SK-N-MC (cell line): ENCODE measurements around the gene NRARP.

Source experiments
- DNase-seq: peaks from one replicate; pipeline ENCODE4 v3.0.0-alpha.2; 2011; ENCODE audit warnings: low read depth, low spot score
- H3K27ac ChIP-seq: fragments of 200-600 bp; sonication (generic); 2 replicates; pipeline ENCODE4 v1.5.1; 2016; ENCODE audit warnings: mixed run types
- H3K36me3 ChIP-seq: fragments of 200-600 bp; sonication (generic); 2 replicates; pipeline ENCODE4 v1.6.1; 2017; ENCODE audit warnings: antibody characterized with exemption, low read length, mixed read lengths; ENCODE audit not compliant: insufficient read depth
- H3K4me3 ChIP-seq: fragments of 200-600 bp; sonication (generic); 2 replicates; pipeline ENCODE4 v1.5.1; 2016
- H3K9ac ChIP-seq: fragments of 200-600 bp; sonication (generic); 2 replicates; pipeline ENCODE4 v1.8.0; 2017; ENCODE audit warnings: mixed run types, mixed read lengths; ENCODE audit not compliant: insufficient read length
- H3K9me3 ChIP-seq: fragments of 200-600 bp; sonication (generic); 2 replicates; pipeline ENCODE4 v1.6.1; 2017; ENCODE audit warnings: low read depth, mild to moderate bottlenecking, antibody characterized with exemption, low read length, moderate library complexity, mixed read lengths
- EZH2 ChIP-seq: fragments of 200-600 bp; sonication (generic); IDR thresholded peaks from one replicate; pipeline ENCODE4 v1.6.1; 2017; ENCODE audit warnings: antibody characterized with exemption
- FOXP2 ChIP-seq: optimal IDR thresholded peaks from 2 replicates; pipeline ENCODE3; 2011; ENCODE audit warnings: mild to moderate bottlenecking, moderate library complexity; ENCODE audit not compliant: insufficient read depth; ENCODE audit errors: extremely low read length, control extremely low read depth
- POLR2AphosphoS5 ChIP-seq: IDR thresholded peaks from 2 replicates; pipeline ENCODE4 v1.6.1; 2012; ENCODE audit warnings: mild to moderate bottlenecking, low read depth, low read length, borderline replicate concordance

NRARP gene

DNA sequence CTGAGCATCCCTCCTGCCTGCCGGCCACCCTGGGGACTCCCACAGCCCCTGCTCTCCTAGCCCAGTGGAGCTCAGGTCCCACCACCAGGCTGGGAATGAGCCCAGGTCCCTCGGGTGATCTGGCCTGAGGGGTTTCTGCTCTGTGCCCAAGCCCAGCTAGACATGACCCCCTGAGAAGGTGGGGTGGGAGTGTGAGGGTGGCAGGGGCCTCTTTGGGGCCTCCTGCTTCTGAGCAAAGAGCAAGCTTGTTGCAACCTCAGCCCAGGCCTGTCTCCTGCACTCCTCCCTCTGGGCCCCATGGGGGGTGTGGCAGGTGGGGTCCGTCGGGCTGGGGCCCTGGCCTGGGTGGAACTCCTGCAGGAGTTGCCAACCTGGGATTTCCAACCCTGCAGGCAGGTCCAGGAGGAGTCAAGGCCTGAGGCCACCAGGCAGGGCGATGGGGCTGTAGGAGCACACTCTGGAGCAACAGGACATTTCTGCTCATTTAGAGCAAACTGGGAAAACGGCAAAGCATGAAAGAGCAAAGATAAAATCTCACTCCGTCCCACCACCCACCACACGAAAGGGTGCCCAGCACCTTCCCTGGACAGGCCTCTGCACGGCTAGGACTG, 11.4 kb upstream of the NRARP start:
- no peak overlapping the region for H3K4me3 ChIP-seq
- DNase-seq, result no peak
- H3K27ac ChIP-seq, result no peak overlapping the region
- TF ChIP-seq POLR2AphosphoS5 (no peak), EZH2 (no peak)
- H3K9me3 ChIP-seq, result no peaks in the 10 kb centered on the region
- no peak overlapping the region for H3K9ac ChIP-seq
- H3K36me3 ChIP-seq, result no peaks in the 10 kb centered on the region

DNA sequence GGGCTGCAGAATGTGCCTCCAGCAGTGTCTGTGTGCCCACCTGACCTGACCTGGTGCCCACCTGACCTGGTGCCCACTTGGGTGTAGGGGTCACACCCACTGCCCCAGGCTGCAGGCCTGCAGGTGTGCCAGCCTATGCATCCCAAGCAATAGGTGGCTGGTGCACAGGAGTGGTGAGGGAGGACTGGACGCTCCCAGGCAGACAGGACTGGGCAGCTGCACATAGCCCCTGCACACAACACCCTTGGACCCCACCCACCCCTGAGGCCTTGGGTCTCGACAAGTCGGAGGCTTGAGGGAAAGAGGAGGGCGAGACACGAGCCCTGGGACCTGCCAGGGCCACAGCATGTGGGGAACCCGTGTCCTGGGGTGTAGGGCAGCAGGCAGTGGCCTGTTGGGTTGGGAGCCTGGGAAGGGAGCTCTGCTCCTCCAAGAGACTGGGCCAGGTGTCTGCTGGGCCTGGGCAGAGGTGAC, 10.8 kb upstream of the NRARP start:
- DNase-seq, result no peak
- Histone ChIP-seq H3K4me3 (no peak overlapping the region), H3K9me3 (no peaks in the 10 kb centered on the region), H3K36me3 (no peaks in the 10 kb centered on the region), H3K27ac (no peak overlapping the region), H3K9ac (no peak overlapping the region)
- TF ChIP-seq FOXP2 (no peak), POLR2AphosphoS5 (no peak), EZH2 (no peak)

DNA sequence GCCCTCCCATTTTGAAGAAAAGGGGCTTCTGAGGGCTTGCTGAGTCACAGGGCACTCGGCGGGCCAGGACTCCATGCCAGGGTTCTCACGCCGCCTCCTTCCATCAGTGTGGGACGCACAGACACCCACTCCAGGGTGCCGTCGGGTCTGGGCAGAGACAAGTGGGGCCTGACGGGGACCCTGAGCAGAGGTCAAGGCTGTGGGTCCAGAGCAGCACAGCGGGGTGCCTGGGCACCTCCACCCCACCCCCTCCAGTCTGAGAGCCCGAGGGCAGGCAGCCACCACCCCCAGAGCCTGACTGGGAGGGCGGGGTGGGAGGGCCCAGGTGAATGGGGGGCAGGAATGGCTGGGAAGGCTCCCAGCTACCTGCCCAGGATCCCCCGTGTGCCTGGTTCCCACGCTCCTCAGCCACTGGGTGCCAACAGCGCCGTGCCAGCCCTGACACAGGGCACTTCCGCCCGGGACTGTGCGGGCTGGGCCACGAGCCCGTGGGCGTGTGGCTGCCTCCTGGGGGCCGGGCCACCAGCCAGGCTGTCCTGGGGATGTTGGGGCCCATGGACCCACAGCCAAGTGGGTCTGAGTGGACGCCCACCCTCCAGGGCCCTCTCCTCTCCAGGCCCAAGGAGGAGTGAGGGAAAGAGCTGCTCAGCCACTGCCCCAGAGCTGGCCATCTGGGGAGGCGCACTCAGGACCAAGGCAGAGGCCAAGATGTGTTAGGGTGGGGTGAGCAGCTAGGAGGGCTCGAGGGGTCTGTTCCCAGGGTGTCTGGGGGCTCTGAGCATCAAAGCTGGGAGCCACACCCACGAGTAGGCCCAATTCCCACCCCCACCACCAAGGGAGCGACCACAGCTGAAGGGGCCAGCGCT, 10.1 kb upstream of the NRARP start:
- no peak for DNase-seq
- Histone ChIP-seq H3K4me3 (no peak overlapping the region), H3K36me3 (no peaks in the 10 kb centered on the region), H3K9me3 (no peaks in the 10 kb centered on the region), H3K27ac (no peak overlapping the region), H3K9ac (no peak overlapping the region)
- TF ChIP-seq POLR2AphosphoS5 (no peak), EZH2 (no peak), FOXP2 (no peak)

DNA sequence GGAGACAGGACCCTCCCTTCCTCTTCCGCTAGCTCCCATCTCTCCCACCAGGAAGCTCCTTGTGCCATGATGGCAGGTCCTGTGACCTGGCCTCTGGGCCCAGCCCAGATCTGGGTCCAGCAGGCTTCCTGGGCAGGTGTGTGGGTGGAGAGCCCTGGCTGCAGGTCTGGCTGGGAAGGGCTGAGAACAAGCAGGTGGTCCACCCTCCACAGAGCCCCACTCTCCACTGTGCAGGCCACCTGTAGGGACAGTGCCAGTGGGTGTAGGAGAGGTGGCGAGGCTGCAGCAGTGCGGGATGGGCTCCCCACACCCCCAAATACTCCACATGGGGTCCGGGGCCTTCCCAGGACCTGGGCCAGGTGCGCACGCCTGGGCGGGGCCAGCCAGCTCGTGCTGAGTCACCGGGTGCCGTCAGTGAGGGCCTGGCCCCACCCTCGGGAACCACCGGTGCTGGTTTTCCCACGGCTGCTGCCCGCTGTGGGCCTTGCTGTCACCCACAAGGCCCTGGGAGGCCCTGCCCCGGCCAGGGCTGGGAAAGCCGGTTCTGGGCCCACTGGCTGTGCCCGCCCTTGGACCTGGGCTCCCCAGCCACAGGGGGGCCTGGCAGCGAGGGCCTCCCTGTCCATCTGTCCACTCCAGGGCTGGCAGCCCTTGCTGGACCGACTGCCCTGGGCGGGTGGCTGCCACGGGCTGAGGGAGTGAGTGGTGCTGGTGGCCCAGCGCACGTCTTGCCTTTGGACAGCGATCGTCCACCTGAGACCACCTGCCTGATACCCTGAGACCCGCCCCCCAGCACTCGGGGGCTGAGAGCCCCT, 9.3 kb upstream of the NRARP start:
- no peak for DNase-seq
- Histone ChIP-seq H3K9ac (no peak overlapping the region), H3K27ac (no peak overlapping the region), H3K9me3 (no peaks in the 10 kb centered on the region), H3K4me3 (no peak overlapping the region), H3K36me3 (no peaks in the 10 kb centered on the region)
- TF ChIP-seq FOXP2 (no peak), EZH2 (no peak), POLR2AphosphoS5 (no peak)

DNA sequence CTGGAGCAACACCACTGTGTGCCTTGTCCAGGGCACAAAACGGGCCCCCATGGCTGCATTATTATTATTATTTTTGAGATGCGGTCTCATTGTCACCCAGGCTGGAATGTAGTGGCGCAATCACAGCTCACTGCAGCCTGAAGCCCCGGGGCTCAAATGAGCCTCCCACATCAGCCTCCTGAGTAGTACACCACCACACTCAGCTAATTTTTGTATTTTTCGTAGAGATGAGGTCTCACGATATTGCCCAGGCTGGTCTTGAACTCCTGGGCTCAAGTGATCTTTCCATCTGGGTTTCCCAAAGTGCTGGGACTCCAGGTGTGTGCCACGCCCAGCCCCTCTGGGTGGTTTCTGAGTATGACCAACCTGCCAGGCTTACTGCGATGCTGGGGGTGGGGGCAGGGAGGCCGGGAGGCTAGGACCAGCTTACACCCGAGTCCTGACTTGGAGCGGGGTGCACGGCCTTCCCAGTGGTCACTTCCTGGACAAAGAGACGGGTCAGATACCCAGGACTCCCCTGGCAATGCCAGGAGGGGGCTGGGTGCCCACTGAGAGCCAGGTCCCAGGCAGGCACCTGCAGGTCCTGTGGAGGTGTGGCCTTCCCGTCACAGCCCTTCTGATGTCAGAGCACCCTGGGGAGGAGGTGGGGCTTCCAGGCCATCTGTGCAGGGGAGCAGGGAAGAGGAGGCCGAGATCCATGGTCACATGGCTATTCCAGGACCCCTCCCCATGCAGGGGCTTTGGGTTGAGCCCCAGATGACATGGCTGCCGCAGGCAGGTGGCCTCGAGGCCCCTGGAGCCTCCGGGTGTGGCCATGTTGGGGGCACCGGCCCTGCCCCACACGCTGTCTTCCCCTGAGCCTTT, 8.3 kb upstream of the NRARP start:
- no peaks in the 10 kb centered on the region for H3K9me3 ChIP-seq
- H3K36me3 ChIP-seq, result no peaks in the 10 kb centered on the region
- no peak overlapping the region for H3K4me3 ChIP-seq
- H3K27ac ChIP-seq, result no peak overlapping the region
- no peak for DNase-seq
- H3K9ac ChIP-seq, result no peak overlapping the region
- TF ChIP-seq FOXP2 (no peak), POLR2AphosphoS5 (no peak), EZH2 (no peak)

DNA sequence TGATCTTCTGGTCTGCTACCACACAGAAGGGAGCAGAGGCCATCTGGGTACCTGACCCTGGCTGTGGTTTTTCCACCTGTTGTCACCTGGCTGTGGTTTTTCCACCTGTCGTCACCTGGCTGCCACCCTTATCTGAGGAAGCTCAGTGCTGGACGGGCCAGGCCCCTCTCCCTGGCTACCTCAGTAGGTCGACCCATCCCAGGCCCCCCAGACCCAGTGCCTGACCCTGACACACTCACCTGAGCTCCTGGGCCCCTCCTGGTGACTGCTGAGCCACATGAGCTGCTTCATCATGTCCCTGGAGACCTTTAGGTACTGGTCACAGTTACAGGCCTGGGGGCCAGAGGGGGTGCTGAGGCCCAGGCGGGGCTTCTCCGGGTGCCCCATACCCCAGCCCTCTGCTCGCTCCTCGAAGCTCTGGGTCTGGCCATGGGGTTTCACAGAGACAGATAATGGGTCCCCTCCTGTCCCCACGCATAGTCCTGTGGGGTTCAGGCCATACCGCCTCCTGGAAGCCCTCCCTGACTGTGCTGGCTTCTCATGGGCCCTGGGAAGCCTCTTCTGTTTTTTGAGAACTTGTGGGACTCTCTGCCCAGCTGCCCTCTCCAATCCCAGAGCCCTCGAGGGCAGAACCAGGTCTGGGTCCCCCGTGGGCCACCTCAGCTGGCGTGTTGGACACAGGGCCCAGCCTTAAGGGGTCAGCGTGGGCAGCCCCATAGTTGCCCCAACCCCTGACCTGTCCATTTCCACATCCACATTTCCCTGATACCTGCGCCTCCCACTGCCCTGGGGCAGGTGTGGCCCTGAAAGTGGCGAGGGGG, 7.5 kb upstream of the NRARP start:
- TF ChIP-seq EZH2 (no peak), FOXP2 (no peak), POLR2AphosphoS5 (no peak)
- DNase-seq, result no peak
- no peaks in the 10 kb centered on the region for H3K9me3 ChIP-seq
- H3K36me3 ChIP-seq, result no peaks in the 10 kb centered on the region
- H3K27ac ChIP-seq, result no peak overlapping the region
- H3K9ac ChIP-seq, result no peak overlapping the region
- no peak overlapping the region for H3K4me3 ChIP-seq

DNA sequence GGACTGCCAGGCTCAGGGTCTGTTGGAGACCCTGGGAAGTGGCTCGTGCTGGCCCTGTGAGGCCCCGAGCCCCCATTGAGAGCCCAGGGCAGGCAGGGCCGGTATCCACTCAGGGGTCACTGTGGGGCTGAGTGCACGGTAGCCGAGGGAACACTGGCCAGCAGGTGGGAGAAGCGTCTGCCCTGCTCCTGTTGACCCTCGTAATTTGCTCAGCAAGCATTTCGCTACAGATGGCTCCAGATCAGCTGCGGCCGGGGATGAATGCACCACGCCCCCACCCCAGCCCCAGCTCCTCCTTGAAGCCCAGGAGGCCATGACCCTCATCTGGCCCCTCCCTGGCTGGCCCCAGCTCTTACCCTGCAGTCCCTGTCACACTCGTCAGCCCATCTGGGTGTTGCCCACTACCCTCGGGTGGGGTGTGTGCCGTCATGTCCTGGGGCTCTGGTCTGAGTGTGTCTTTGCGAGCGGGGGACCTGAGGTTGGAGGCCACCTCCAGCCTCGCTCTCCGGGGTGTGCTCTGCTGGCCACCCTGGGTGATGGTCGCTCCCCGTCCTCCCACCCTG, 6.1 kb upstream of the NRARP start:
- H3K27ac ChIP-seq, result no peak overlapping the region
- H3K4me3 ChIP-seq, result no peak overlapping the region
- DNase-seq, result no peak
- H3K36me3 ChIP-seq, result no peaks in the 10 kb centered on the region
- H3K9ac ChIP-seq, result no peak overlapping the region
- no peaks in the 10 kb centered on the region for H3K9me3 ChIP-seq
- no peak for TF ChIP-seq FOXP2
- TF ChIP-seq POLR2AphosphoS5, result no peak
- TF ChIP-seq EZH2, result no peak
